KG1 (cell line): ENCODE results near the gene SLC35A2.

Experiments
- DNase-seq: peaks from one replicate; lab custom pipeline; 2025; lab: John Stamatoyannopoulos, UW

Gene SLC35A2

DNA sequence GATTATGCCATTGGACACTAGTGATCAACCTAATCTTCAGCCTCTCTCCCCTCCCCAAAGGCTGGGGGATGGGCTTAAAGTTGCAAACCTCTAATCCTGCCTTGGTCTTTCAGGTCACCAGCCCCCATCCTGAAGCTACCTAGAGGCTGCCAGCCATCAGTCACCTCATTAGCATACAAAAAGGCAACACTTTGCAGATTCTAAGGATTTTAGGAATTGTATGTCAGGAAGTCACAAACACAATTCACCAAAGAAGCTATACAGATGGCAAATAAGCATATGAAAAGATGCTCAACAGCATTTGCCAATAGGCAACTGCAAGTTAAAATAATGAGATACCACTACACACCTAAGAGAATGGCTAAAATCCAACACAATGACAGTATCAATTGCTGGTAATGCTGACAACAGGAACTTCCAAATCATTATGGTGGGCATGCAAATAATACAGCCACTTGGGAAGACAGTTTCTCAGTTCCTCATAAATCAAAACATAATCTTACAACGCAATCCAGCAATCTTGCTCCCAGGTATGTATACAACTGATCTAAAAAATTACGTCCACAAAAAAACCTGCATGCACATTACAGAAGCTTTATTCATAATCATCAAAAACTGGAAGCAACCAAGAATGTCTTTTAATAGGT, 16.4 kb upstream of the SLC35A2 start:
- no peak for DNase-seq

DNA sequence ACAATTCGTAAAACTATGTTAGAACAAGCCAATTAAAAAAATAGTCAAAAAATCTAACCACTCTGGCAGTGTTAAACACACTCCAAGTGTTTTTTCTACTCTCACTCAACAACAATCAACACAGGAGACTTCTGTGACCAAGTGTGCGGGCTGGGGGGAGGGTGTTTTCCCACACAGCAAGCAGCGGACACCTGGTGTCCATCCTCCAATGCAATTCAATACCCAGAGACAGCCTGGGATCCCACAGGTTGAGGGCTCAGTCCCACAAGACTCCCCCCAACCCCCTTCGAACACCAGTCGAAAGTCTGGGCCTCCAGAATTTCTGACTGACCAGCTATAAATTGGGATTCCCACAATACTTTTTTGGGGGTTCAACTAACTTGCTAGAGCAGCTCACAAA, 15.7 kb upstream of the SLC35A2 start:
- DNase-seq, result no peak

DNA sequence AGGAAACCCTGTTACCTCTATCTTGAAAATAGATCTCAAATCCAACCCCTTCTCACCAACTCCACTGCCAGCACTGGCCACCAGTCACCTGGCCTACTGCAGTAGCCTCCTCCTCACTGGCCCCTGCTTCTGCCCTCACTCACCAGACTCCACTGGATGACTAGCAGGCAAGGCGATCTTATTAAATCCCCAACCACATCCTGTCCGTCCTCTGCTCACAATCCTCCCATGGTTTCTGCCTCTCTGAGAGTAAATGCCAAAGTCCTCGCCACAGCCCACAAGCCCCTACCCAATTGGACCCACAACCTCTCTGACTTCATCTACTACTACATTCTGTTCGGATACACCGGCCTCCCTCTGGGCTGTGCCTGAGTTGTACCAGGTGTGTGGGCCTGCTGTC, 12.8 kb upstream of the SLC35A2 start:
- DNase-seq, result no peak

DNA sequence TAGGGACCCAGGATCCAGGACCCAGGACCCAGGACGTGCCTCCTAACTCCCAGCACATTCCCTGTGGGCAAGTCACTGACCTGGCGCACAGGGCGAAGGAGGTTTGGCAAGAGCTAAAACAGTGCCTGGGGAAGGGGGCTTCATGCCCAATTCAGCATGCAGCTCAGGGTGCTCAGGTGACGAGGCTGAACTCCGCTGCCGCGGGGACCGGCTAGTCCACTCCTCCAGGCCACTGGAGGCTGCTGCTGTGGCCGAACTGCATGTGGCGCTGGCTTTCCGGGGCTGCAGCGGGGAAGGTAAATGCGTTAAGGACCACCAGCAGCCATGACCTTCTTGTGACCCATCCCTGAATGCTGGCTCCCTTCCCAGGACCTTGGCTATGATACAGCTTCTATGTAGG, 12.3 kb upstream of the SLC35A2 start:
- DNase-seq, result no peak

DNA sequence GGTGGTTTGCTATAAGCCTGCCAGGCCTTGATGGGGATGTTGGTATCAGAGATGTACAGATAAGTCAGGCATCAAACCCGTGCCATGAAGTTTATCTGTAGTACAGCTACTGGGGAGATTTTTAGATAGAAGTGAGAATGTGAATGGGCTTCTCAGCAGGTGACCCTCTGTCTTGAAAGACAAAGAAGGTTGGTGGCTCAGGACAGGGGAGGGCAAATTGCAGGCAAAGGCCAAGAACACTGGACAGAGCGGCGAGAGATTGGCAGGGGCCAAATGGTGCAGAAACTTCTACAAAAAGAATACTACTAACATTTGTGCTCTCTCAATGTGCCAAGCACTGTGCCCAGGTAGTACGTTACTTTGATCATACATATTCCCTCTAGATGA, 9.3 kb upstream of the SLC35A2 start:
- DNase-seq, result no peak

DNA sequence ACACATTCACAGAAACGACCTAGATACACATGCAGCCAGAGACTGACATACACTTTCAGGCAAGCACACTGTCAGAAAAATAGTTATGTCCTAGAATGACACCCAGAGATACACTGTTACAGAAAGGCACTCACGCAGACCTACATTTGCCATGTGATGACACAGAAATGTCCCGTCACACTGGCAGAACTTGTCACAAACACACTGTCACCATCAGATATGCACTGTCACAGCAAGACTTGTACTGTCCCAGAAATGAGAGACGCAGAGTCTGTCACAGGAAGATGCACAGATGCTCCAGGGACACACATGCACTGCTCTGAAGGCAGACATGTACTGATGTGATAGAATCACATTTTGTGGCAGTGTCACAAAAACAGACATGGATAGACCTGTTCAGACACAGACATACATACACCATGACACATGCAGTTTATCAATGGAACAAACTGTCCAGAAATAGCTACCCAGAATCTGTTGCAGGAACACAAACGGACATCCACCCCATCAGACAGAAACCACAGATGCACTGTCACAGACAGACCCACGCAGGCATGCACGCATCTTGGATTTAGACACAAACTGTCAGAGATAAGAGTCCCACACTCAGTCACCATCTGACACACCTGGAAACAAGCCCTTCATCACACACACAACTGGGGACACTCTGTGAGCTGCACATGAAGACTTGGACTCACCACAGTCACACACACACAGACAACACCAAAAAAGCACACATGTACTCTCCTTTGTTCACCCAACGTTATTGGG, 8.7 kb upstream of the SLC35A2 start:
- no peak for DNase-seq

DNA sequence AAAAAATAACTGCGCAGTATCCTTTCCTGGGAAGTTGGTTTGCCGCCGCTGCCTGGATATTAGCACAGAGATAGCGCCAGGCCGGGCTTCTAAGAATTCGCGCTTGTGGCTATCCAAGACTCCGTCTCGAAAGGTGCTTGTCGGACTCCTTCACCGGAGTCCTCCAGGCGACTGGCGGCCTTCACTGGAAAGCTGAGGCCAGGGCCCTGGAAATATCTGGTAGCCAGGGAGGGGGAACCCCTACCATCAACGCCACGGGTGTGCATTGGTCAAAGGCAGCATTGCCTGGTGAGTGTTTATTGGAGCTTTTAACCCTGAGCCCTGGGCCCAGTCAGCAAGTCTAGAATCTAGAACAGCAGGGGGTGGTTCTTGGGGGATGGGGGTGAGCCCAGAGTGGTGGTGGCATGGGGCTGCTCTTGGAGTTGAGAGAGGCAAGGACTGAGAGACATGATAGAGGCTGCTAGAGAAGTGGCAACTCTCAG, 8.0 kb upstream of the SLC35A2 start:
- no peak for DNase-seq

DNA sequence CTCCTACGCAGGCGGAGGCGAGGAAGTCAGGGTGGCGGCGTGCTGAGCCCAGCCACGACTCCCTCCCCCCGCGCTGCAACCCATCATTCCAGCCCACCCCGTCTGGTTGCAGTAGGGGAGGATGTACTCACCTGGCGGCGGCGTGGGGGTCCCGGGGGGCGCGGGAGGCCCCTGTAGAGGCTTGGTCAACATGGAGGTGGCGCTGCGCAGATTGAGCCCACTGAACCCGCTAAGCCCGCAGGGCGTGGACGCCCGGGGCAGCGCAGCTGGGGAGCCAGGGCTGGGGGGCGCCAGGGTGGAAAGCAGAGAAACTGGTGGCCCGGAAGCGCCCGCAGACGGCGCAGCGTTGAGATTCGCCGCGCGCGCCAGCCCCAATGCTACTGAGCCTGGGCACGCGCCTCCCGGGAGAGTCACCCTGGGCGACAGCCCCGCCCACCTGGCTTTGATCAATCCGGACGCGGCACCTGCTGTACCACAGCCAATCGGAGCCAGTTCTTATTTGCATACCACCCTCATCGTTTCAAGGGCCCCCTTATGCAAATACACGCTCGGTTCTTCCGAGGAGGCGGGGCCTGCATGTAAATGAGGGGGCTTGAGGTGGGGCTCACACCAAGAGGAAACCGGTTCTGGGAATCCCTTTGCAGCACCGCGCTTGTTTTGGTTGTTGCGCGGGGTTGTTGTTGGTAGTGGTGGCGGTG, 7.3 kb upstream of the SLC35A2 start, which contains the start of gene PIM2:
Gene PIM2 (minus strand): TSS at position 382 of the 698 bp plus-strand sequence. CDS start 190 bp downstream, at position 192.
- peak; percentile 65 for DNase-seq

DNA sequence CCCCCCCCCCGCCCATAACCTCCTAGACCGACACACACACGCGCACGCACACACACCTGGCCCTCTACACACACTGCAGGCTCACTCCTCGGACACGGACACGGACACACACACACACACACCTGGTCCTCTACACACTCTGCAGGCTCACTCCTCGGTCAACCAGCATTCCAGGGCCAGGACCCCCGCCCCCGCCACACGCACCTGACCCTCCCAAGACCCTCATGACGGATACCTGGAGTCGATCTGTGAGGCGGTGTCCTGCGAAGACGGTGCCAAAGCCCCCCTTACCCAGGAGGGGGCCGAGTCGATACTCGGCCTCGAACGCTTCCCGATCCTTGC, 6.8 kb upstream of the SLC35A2 start:
- no peak for DNase-seq

DNA sequence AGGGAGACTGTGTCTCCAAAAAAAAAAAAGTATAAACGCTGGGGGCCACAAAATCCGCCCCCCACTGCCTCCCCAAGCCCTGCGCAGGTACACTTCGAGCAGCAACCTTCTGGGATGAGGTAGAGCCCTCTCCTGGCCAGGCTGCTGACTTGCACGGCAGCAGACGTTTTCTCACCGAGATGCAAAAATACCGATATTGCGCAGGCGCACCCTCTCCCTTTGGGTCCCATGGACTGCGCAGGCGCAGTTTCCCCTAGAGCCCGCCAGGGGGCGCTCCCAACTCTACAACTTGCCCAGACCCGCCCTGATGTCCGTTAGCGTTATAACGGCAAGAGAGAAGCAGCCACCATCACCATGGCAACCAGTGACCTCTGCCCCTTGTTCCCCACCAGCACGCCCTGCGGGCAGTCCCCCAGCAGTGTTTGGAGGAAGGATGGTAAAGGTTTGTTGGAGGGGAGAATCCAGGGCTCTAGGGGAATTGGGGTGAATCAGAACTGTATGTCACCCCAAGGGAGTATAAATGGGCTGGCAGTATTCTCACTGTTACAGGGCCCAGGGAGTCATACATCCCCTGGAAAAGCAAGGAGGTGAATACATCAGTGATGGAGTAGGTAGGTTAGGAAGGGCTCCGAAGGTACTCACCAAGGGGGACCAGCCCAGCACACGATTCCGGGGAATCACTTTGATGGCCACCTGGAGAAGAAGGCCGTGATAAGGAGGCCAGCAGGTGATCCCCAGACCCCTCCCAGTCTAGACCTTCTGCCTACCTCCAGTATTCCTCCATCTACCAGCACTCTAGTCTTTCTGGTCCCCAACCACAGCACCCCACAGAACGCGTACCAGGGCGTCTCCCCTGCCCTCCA, 5.9 kb upstream of the SLC35A2 start:
- DNase-seq, result peak; percentile 60

DNA sequence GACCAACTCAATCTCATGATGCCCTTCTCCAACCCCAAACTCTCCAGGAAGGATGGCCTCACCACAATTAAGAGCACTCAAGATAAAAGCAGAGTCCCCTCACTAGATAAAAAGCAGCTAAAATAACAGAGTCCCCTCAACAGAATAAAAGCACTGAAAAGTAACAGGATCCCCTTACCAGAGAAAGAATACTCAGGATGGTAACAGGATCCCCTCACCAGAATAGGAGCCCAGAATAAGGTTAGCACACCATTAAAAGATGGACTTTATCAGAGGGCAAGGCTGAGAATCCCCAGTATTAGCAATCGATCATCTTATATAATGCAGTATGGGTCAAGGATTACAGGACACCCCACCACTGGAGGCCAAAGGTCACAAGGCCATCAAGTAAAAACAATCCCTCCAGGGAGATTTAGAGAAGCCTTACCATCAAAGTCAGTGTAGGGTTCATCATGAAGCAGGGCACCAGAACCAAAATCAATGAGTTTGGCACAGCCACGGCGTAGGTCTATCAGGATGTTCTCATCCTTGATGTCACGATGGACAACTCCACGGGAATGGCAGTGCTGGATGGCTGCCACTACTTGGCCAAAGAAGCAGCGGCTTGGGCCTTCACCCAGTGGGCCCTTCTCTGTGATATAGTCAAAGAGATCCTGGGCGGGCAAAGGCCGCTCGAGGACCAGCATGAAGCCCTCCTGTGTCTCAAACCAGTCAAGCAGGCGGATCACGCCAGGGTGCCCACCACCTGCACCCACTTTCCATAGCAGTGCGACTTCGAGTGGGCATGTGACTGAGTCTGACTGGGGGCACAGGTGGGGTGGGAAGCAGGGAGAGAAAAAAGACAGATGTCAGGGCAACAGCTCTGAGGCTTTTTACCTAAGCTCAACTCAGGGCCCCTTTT, 3.4 kb upstream of the SLC35A2 start:
- DNase-seq, result no peak

DNA sequence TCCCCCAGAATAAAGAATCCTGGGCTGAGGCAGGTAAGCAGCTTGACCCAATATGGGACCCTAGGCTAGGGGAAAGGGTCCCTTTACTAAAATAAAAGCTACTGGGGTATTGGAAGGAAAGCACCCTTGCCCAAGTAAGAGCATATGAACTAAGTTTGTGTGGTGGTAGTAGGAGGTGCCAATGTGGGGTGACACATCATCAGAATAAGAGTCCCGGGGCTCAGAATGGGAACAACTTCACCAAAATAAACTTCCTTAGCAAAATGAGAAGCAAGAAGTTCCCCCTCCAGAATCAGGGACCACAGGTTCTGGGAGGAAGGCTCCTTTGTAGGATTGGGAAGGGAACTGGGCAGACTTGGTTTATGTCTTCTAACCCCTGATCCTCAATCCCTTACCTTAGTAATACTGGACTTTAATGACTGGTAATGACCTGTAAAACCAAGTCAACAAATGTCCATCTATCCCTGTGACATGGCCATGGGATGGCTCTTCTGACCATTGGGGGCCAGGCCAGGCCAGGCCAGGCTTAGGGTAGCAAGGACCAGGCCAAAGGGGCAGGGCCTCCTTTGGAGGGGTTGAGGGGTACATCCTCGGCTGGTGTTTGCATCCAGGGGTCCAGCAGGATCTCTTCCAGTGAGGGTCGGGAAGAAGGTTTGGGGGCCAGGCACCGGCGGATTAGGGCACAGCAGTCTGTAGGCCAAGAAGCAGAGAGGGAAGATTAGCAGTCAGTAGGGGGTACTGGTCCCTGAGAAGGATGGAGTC, 2.3 kb upstream of the SLC35A2 start:
- DNase-seq, result no peak

DNA sequence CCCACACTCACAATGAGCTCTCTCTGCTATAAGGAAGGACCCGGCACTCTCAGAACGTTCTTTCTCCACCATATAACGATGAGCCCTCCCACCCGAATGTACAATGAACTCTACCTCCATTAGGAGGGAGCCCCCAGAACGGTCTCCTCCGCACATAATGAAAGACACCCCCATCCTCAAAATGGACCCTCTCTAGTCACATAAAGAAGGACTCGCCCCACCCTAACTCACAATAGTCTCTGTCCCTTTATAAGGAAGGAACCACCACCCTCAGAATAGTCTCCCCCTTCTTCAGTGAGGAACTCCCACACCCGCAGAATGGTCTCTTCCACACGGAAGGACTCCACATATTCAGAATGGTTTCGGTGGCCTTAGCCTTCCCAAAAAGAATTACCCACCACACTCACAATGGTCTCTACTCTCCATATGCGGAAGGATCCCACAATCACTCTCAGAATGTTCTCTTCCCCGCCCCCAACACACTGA, 477 bp downstream of the SLC35A2 start:
- DNase-seq, result no peak

DNA sequence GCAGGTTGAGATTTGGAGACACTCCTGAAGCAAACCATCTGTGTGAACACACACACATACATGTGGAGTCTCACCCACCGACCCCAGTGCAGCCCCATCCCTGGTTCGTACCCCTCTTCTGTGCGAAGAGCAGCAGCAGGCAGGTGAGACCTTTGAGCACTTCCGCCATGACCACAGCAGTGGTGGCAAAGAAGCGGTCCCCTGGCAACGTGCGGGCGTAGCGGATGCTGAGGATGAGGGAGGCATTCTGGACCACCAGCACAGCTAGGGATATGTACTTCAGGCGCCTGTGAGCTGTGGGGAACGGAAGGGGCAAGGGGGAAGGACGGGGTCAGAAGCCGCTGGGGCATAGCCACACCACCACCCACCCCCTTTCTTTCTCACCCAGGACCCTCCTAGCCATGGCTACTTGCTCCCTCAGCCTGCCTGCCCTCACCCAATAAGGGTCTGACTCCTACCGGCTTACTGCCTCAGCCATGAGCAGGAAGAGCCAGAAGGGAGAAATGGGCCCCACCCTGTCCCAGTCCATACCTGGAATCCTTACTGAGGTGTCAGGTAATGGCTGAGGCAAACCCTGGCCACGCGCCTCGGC, 1.6 kb downstream of the SLC35A2 start:
- DNase-seq, result no peak

DNA sequence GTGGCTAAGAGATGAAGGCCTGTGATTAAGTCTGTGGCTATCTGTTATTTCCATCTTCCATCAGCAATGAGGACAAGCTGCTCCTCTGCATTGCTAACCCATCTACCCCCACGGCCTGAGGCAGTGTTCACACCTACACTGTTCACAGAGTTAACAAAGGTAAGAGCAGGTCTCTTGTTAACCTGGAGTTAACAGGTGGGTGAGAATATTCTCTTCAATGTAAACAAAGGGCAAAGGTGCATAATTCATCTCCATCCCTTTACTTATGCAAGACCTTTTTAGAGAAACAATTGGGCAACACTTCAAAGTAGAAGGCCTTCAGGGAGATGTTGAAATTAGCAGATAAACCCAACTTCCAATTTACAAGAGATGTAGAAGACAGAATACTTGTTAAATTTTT, 2.8 kb downstream of the SLC35A2 start:
- DNase-seq, result no peak

DNA sequence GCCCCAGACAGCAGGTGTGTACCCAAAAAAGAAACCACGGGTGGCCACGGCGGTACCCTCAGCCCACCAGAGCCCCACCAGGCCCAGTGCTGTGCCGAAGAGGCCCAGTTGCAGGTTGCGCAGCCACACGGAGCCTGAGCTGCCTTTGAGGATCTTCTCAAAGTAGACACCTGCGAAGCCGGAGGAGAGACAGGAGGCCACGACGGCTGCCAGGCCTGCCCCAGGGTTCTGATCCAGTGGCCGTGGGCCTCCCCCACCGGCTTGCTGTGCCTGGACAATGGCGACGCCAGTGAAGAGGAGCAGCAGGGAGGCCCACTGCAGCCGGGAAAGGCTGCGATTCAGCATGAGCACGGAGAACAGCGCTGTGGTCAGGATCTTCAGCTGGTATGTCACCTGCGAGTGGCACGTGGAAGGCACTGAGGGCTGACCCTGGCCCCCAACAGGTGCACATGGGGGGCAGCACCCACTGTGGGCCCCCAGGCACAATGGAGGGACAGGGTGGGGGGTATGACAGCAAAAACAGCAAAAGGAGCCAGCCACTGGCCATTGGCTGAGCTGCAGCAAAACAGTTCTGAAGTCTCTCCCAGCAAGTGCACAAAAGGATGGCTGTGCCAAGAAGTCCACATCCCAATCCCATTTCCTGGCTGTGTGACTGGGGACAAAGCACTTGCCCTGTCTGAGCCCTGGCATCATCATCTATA, 6.2 kb downstream of the SLC35A2 start:
- no peak for DNase-seq

DNA sequence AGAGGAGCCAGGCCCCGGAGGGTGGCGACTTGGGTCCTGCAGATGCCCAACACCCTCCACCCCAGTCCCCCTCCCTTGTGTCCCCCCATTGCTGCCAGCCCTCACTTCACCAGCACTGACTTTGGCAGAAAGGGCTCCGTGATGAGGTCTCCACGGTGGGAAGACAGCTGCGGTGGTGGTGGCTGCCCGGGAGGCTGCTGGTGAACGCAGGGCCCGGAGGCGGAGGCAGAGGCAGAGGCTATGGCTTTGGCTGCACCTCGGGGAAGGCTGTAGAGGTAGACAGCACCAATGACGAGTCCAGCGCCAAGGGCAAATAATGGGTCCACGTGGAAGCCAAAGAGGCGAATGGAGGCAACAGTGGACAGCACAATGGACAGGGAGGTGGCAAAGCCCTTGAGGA, 6.8 kb downstream of the SLC35A2 start:
- DNase-seq, result no peak

DNA sequence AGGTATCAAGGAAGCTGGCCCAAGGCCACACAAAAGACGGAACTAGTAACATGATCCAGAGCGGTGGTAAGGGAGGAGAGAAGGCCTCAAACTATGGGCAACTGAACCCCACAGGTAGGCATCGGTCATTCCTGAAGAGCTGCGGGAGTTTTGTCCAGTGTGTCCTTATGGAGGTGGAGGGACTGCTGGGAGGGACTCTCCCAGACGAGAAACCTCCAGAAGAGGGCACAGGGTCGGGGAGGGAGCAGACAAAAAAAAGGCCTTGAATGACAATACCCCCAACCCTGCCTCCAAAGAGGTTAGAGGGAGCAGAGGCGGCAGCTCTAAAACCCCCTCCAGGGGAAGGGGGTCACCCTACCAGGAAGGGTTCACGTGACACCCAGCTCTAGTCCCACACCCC, 7.3 kb downstream of the SLC35A2 start:
- DNase-seq, result no peak

DNA sequence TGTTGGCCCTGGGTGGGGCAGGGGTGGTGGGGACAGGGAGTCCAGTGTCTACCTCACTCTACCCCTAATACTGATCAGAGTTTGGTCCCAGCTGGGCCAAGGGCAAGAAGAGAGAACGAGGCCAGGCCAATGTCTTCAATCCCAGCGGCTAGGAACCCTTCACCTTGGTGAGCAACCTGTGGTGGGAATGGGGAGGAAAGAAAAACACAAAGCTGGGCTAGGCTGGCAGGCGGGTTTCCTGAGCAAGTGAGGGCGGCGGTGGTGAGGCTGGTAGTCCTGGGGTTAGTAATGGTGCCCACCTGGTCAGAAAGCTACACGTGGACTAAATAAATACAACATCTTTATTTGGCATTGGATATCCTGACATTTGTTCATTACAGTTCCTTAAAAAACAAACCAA, 8.2 kb downstream of the SLC35A2 start:
- no peak for DNase-seq
